GM18505 (cell line): ENCODE data around the gene FLT4.
"Not testable (repeated sequence)": the region's sequence is repeated elsewhere in the genome, so short reads cannot be mapped to it uniquely, and the experiment has no call there.

ENCODE experiments used
- ATAC-seq: cut with Tn5 transposase; IDR thresholded peaks from one replicate; pipeline ENCODE4 v1.9.1; 2021; ENCODE audit not compliant: unreplicated experiment
- POLR2A ChIP-seq: IDR thresholded peaks from 4 replicates; pipeline ENCODE4 v1.6.1; 2011; ENCODE audit warnings: borderline replicate concordance; ENCODE audit not compliant: insufficient read depth, insufficient read length; ENCODE audit errors: extremely low read depth

The FLT4 gene

GRCh38 chr5:180675036-180675635 lies 25.7 kb upstream of the FLT4 start:
- ATAC-seq = no peak

DNA sequence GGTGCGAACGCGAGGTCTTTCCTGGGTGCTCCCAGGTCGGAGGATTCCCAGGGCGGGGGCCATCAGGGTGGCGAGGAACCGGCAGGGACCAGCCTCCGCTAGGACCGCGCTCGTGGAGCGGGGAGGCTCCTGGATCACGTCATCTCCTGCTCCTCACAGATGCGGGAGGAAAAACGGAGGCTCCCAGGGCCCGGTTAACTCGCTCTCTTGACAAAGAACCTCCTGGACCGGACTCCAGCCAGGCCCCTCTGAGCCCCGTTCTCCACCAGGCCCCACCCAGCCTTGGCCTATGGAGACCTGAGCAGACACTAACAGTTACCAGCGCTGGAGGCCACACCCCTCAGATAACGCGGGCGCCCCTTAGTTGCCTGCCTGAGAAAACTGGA lies 24.7 kb upstream of the FLT4 start:
- ATAC-seq = not testable (repeated sequence)

More at GRCh38 chr5:180675036-180675635, 25.7 kb upstream of the FLT4 start:
- no peak for TF ChIP-seq POLR2A

- no peak for ATAC-seq
- no peak for TF ChIP-seq POLR2A
Measured at GRCh38 chr5:180673371-180674089, 24.1 kb upstream of the FLT4 start.

DNA sequence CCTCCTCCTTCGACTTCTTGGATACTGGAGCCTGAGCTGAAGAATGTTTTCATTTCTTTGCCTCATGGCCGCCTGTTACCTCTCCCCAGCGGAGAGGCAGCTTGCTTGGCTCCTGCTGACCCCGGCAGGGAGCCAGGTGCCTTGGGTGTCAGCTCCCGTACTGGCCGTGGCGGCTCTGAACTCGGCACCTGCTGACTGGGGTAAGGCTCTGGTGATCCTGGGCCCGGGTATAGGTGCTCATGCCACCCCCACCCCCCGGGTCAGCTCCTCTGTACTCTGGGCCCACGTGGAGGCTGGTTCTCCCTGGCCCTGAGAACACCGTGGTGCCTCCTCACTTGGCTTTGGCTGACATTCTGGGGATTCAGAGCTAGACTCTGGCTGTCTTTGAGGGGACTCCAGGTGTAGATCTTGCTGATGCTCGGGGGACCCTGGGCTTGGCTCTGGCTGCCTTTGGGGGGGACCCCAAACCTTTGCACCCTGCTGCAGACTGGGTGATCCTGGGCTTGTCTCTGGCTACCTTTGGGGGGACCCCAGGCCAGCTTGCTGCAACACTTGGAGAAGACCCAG lies 22.6 kb upstream of the FLT4 start:
- ATAC-seq = not testable (repeated sequence)

GRCh38 chr5:180670586-180671359 lies 21.4 kb upstream of the FLT4 start:
- no peak for ATAC-seq
- TF ChIP-seq POLR2A = no peak

- TF ChIP-seq POLR2A = no peak
Measured at GRCh38 chr5:180670157-180670556, 20.8 kb upstream of the FLT4 start.

DNA sequence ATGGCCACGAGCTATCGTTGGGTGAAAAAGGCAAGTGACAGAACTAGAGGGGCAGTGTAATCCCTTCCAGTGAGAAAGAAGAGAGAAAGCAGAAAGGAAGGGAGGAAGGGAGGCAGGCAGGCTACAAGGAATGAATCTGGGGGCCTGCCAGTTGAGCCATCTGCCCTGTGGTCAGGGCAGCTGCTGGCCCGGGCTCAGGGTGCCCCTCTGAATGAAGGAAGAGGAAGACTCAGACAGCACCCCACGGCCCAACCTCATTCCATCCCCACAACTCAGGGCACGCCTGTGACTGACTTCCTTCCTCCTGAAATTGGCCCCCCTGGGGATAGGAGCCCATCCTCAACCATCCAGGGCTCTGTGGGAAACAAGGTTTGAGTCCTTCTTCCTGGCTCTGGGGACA lies 20.3 kb upstream of the FLT4 start:
- ATAC-seq = no peak
- no peak for TF ChIP-seq POLR2A

More at GRCh38 chr5:180670157-180670556, 20.8 kb upstream of the FLT4 start:
- ATAC-seq = no peak

- ATAC-seq = no peak
- TF ChIP-seq POLR2A = no peak
Measured at GRCh38 chr5:180668835-180669596, 19.6 kb upstream of the FLT4 start.

DNA sequence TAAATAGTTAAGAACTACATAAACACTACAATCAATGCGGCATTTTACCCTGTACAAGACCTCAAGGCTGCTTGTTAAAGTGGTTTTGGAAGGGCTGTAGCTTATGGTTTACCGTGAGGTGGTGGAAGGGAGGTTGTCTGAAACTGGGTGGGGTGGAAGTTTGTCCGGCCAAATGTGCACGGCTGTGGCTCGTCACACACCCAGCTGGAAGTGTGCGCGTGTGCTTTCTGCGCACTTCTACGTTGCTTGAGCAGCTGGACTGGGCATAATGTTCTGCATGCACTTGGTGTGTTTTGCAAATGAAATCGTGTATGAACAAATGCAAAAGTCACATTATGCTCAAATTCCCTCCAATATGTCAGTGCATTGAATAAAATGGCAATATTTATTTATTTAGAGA lies 17.4 kb upstream of the FLT4 start:
- no peak for TF ChIP-seq POLR2A
- no peak for ATAC-seq

DNA sequence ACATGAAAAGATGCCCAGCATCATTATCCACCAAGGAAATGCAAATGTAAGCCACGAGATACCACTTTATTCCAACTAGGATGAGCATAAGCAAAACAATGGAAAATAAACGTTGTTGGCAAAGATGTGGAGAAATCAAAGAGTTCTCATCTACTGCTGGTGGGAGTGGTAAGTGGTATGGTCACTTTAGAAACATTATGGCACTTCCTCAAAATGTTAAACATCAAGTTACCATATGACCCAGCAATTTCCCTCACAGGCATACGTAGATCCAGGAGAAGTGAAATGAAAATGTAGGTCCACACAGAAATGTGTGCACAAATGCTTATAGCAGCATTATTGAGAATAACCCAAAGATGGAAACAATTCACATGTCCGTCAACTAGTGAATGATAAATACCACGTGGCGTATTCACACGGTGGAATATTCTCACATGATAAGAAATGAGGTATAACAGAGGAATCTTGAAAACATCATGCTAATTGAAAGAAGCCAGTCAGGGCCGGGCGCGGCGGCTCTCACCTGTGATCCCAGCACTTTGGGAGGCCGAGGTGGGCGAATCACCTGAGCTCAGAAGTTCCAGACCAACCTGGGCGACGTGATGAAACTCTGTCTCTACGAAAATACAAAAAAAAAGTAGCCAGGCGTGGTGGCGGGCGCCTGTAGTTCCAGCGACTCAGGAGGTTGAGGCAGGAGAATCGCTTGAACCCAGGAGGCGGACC lies 16.4 kb upstream of the FLT4 start:
- TF ChIP-seq POLR2A = no peak
- ATAC-seq = no peak

GRCh38 chr5:180658774-180659564 lies 9.6 kb upstream of the FLT4 start:
- ATAC-seq = no peak
- no peak for TF ChIP-seq POLR2A

- not testable (repeated sequence) for ATAC-seq
Measured at GRCh38 chr5:180655243-180655642, 5.8 kb upstream of the FLT4 start.
